ENCODE measurements around the gene ADSL. TPM values are rescaled to one million over a fixed set of nuclear protein-coding genes. Genes with fewer than 3 reads are reported as not detected.
A peak's percentile ranks its signal among the peaks of the same experiment; 100 is the strongest.

The ADSL gene
- 102 and 121 TPM in 2 replicates for total RNA-seq (2011; cell fraction: chromatin; rRNA removed; ENCODE audit: low replicate concordance)
- total RNA-seq (2011; cell fraction: nucleolus; rRNA removed): 77.6 and 87.6 TPM in 2 replicates
- 95.9 and 126 TPM in 2 replicates for total RNA-seq (2011; cell fraction: nucleoplasm; rRNA removed)
- total RNA-seq (2014; rRNA removed): 141 and 164 TPM in 2 replicates
- total RNA-seq (2014; rRNA removed; fragmentation: Illumina TruSeq; extraction: Trizol): 146 and 148 TPM in 2 replicates
- total RNA-seq (2015; rRNA removed; fragmentation: Illumina TruSeq; extraction: Trizol): 112 TPM in 2 replicates
- total RNA-seq (2021): 124 and 132 TPM in 2 replicates
- polyA plus RNA-seq (2011; rRNA removed): 149 and 192 TPM in 2 replicates
- polyA plus RNA-seq (2011; cell fraction: cytosol; rRNA removed): 157 and 182 TPM in 2 replicates
- polyA plus RNA-seq (2011; cell fraction: nucleus; rRNA removed): 102 and 109 TPM in 2 replicates
- 114 and 139 TPM in 2 replicates for polyA plus RNA-seq (2012)
- polyA plus RNA-seq (2014; fragmentation: Illumina TruSeq; extraction: Trizol): 136 and 137 TPM in 2 replicates
- 100 to 1,000 TPM; 278 to 322 TPM for polyA plus RNA-seq (2014; fragmentation: Nextera tagmentation; extraction: Ambion mirVana)
- 132 and 155 TPM in 2 replicates for polyA plus RNA-seq (2014; rRNA removed)
- polyA minus RNA-seq (2011; rRNA and poly(A)+ RNA removed): 209 and 296 TPM in 2 replicates
- polyA minus RNA-seq (2011; cell fraction: cytosol; rRNA and poly(A)+ RNA removed): 53.1 and 73.1 TPM in 2 replicates
- 32.4 and 51.3 TPM in 2 replicates for polyA minus RNA-seq (2011; cell fraction: nucleus; rRNA and poly(A)+ RNA removed)
- Bru-seq, nascent RNA: percentile 73 among the genes with signal in this experiment
- BruChase-seq, experiment 1, labeled RNA remaining after a 2-hour chase: percentile 71 among the genes with signal in this experiment
- percentile 68 among the genes with signal in this experiment for BruChase-seq, experiment 2, labeled RNA remaining after a 6-hour chase
- long read RNA-seq, experiment 1, full-length matches to known transcripts: 382 of 443 reads
- long read RNA-seq, experiment 1, partial matches to known transcripts: 28 of 443 reads
- long read RNA-seq, experiment 1, other reads (novel, unspliced or antisense): 33 of 443 reads
- long read RNA-seq, experiment 2, full-length matches to known transcripts: 56 of 194 reads
- long read RNA-seq, experiment 2, partial matches to known transcripts: 20 of 194 reads
- long read RNA-seq, experiment 2, other reads (novel, unspliced or antisense): 118 of 194 reads
- long read RNA-seq, experiment 3, full-length matches to known transcripts: 326 of 374 reads
- long read RNA-seq, experiment 3, partial matches to known transcripts: 7 of 374 reads
- long read RNA-seq, experiment 3, other reads (novel, unspliced or antisense): 41 of 374 reads

DNA sequence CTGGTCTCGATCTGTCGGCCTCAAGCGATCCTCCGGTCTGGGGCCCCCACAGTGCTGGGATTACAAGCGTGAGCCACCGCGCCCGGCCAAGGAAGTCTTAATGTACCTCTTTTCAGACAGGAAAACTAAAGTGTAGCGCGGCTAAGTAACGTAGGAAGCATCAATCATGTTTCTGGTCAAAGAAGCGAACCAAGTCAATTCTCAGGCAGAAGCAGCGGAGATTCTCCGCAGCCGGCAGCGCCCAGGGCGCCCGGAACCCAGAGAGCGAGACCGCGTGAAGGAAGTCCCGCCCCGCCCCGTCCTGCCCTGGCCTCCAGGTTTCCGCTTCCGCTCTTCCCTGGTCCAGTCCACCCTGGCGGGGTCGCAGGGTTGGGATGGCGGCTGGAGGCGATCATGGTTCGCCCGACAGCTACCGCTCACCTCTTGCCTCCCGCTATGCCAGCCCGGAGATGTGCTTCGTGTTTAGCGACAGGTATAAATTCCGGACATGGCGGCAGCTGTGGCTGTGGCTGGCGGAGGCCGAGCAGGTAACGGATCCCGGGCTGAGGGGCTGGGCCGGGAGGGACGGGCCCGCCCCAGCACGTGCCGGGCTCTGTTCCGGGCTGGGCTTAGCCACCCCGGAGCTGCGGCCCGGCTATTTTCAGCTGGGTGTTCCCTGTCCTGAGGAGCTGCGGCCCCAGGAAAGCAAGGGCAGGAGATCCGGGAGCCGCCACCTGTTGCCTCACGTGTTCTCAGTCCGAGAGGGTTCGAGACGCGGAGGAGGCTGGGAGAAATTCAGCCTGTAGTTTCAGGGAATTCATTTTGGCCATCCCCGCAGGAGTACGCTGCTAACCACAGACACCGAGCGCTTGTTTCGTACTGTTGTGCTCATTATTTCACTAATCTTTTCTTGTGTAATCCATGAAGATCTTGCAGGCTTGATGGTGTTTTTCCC is at the start of gene ADSL:
ADSL (plus strand) TSS at position 316 of the 934 bp plus-strand sequence; CDS start at position 375, 59 bp downstream.
- ATAC-seq: peak; percentile 97
- peak within 1 kb of the TSS; percentile 76 for H3K27ac ChIP-seq (ENCODE audit: extremely low read depth, low read depth, low read length)
- H3K36me3 ChIP-seq (ENCODE audit: control insufficient read depth, insufficient read depth, low read length): peaks cover 35% of the 10 kb centered on the region
- no peaks in the 10 kb centered on the region for H3K9me3 ChIP-seq (replicated peaks; ENCODE audit: control insufficient read depth, insufficient read depth, low read depth, low read length)
- H3K4me2 ChIP-seq (ENCODE audit: insufficient read depth, low read length): peak within 1 kb of the TSS; percentile 86
- intact Hi-C loops (cut with micrococcal nuclease) (loop anchor here (5.0 to 10.0 kb wide), 3 partner anchors 169 to 802 kb away; partner anchors contain the start of gene TNRC6B), in situ Hi-C loops (cut with MboI) (no loop called here)
- H3K4me3 ChIP-seq: peak within 1 kb of the TSS; percentile 73
- POLR2A ChIA-PET: interaction anchor here (0.6 to 1.6 kb wide), 5 partner anchors 8 to 302 kb away, joined by 3 to 5 read pairs (median 3); no protein-coding TSS in a partner anchor
- WGBS (ENCODE audit: insufficient coverage, low coverage, missing lambda C conversion rate): under 1% methylated on average over 55 of the region's 65 CpGs
- FAIRE-seq: peak; percentile 79
- peak within 1 kb of the TSS; percentile 89 for H2AFZ ChIP-seq (ENCODE audit: low read depth, low read length)
- H3K4me1 ChIP-seq (replicated peaks in 1 of 2; ENCODE audit: control insufficient read depth in 2 of 2, insufficient read depth in 2 of 2, low read length in 2 of 2): peaks cover 5 to 11% of the 10 kb centered on the region in 2 experiments
- BruUV-seq (replicated peaks): no TSS peak
- H4K20me1 ChIP-seq (replicated peaks; ENCODE audit: control insufficient read depth, insufficient read depth, low read length): no peaks in the 10 kb centered on the region
- H3K9ac ChIP-seq (ENCODE audit: insufficient read depth in 1 of 2, low read depth in 2 of 2, low read length in 2 of 2): peak within 1 kb of the TSS; percentile 73 to 94
- H3K79me2 ChIP-seq (ENCODE audit: control insufficient read depth, insufficient read depth, low read length): peaks cover 40% of the 10 kb centered on the region
- DNase-seq (ENCODE audit: extremely low read depth in 1 of 4, low spot score in 3 of 4): peak; percentile 84 to 91 (median 86)
- no peaks in the 10 kb centered on the region for H3K9me1 ChIP-seq (ENCODE audit: control insufficient read depth, insufficient read depth, low read length)
- CTCF ChIA-PET (ENCODE audit: low intra/inter-chr PET ratio): interaction anchor here (0.6 kb wide), 2 partner anchors 108 to 110 kb away, joined by 3 to 4 read pairs; no protein-coding TSS in a partner anchor
- no peaks in the 10 kb centered on the region for H3K27me3 ChIP-seq (ENCODE audit: control insufficient read depth in 2 of 2, insufficient read depth in 2 of 2, low read length in 2 of 2)
- TF ChIP-seq SRSF3 (IDR thresholded peaks at IDR 0.05; ENCODE audit: insufficient read depth, low read length) (no peak), KLF6 (CRISPR knock-in tag; IDR thresholded peaks at IDR 0.05; ENCODE audit: borderline replicate concordance) (no peak), JUNB (CRISPR knock-in tag; conservative IDR thresholded peaks at IDR 0.05) (no peak), TCFL5 (CRISPR knock-in tag; conservative IDR thresholded peaks at IDR 0.05) (no peak), STAT5B (CRISPR knock-in tag; IDR thresholded peaks at IDR 0.05) (no peak), HDAC6 (IDR thresholded peaks at IDR 0.05; ENCODE audit: low read depth, low read length) (no peak)
- TF ChIP-seq, protein P1, sequence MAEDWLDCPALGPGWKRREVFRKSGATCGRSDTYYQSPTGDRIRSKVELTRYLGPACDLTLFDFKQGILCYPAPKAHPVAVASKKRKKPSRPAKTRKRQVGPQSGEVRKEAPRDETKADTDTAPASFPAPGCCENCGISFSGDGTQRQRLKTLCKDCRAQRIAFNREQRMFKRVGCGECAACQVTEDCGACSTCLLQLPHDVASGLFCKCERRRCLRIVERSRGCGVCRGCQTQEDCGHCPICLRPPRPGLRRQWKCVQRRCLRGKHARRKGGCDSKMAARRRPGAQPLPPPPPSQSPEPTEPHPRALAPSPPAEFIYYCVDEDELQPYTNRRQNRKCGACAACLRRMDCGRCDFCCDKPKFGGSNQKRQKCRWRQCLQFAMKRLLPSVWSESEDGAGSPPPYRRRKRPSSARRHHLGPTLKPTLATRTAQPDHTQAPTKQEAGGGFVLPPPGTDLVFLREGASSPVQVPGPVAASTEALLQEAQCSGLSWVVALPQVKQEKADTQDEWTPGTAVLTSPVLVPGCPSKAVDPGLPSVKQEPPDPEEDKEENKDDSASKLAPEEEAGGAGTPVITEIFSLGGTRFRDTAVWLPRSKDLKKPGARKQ (CRISPR knock-in tag; IDR thresholded peaks at IDR 0.05): no peak
- TF ChIP-seq, protein P2, sequence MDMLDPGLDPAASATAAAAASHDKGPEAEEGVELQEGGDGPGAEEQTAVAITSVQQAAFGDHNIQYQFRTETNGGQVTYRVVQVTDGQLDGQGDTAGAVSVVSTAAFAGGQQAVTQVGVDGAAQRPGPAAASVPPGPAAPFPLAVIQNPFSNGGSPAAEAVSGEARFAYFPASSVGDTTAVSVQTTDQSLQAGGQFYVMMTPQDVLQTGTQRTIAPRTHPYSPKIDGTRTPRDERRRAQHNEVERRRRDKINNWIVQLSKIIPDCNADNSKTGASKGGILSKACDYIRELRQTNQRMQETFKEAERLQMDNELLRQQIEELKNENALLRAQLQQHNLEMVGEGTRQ (CRISPR knock-in tag; IDR thresholded peaks at IDR 0.05): peak; percentile 74
- TF ChIP-seq, protein P3, sequence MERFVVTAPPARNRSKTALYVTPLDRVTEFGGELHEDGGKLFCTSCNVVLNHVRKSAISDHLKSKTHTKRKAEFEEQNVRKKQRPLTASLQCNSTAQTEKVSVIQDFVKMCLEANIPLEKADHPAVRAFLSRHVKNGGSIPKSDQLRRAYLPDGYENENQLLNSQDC (CRISPR knock-in tag; IDR thresholded peaks at IDR 0.05): no peak
- TF ChIP-seq, protein P4, sequence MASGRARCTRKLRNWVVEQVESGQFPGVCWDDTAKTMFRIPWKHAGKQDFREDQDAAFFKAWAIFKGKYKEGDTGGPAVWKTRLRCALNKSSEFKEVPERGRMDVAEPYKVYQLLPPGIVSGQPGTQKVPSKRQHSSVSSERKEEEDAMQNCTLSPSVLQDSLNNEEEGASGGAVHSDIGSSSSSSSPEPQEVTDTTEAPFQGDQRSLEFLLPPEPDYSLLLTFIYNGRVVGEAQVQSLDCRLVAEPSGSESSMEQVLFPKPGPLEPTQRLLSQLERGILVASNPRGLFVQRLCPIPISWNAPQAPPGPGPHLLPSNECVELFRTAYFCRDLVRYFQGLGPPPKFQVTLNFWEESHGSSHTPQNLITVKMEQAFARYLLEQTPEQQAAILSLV (tag; IDR thresholded peaks at IDR 0.05): no peak

Measured in K562 (cell line).